HG03108 (cell line): Measurements from ENCODE around the gene ASXL1.

ENCODE experiments used
- ATAC-seq: cut with Tn5 transposase; IDR thresholded peaks from one replicate; pipeline ENCODE4 v1.9.1; 2021; ENCODE audit warnings: moderate library complexity; ENCODE audit not compliant: unreplicated experiment

Gene ASXL1

GRCh38 chr20:32437391-32438074 lies 79.4 kb downstream of the ASXL1 start:
- no peak for ATAC-seq

- ATAC-seq = no peak
Observed at GRCh38 chr20:32438331-32438858, 80.3 kb downstream of the ASXL1 start.

- ATAC-seq = no peak
Observed at GRCh38 chr20:32439132-32439829, 81.2 kb downstream of the ASXL1 start.

GRCh38 chr20:32440069-32440757 lies 82.1 kb downstream of the ASXL1 start:
- ATAC-seq = no peak

GRCh38 chr20:32440758-32441078 lies 82.6 kb downstream of the ASXL1 start:
- no peak for ATAC-seq

- no peak for ATAC-seq
Observed at GRCh38 chr20:32441638-32442037, 83.5 kb downstream of the ASXL1 start.

- no peak for ATAC-seq
Observed at GRCh38 chr20:32442630-32443373, 84.7 kb downstream of the ASXL1 start.

- no peak for ATAC-seq
Observed at GRCh38 chr20:32443386-32443974, 85.3 kb downstream of the ASXL1 start.

GRCh38 chr20:32444474-32445220 lies 86.5 kb downstream of the ASXL1 start:
- no peak for ATAC-seq

GRCh38 chr20:32445539-32446273 lies 87.6 kb downstream of the ASXL1 start:
- no peak for ATAC-seq

GRCh38 chr20:32446301-32447100 lies 88.4 kb downstream of the ASXL1 start:
- ATAC-seq = no peak

GRCh38 chr20:32447136-32448027 lies 89.3 kb downstream of the ASXL1 start:
- no peak for ATAC-seq

GRCh38 chr20:32448306-32449056 lies 90.3 kb downstream of the ASXL1 start:
- ATAC-seq = no peak

GRCh38 chr20:32449057-32449889 lies 91.1 kb downstream of the ASXL1 start:
- no peak for ATAC-seq

- no peak for ATAC-seq
Observed at GRCh38 chr20:32449890-32450401, 91.8 kb downstream of the ASXL1 start.
